ENCODE data around the gene KRT10. TPM values are rescaled to one million over a fixed set of nuclear protein-coding genes. Genes with fewer than 3 reads are reported as not detected.

The KRT10 gene
- total RNA-seq, 1 experiment from 2014 or later = 28.4 TPM

DNA sequence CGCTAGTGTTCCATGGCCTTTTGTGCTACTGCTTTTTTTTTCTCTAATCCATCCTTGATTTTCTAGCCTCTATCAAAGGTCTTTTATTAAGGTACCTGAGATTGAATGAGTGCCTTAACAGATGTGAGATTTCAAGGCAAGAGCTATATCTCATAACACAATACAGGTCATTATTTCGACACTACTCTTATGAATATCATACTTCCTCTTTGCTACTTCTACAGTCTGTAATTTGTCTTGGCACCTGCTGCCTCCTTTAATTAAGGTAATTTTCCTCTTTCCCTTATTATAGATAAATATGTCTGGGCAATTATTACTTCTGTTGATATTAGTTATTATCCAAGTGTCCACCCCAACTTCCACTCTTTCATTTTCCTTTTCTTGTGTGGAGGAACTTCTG lies 27.9 kb downstream of the KRT10 start:
- no peak overlapping the region for H3K4me2 ChIP-seq (ENCODE audit: insufficient read depth, insufficient read length, low read length)
- Mint-ChIP-seq H3K4me3 (no peak overlapping the region), H3K36me3 (ENCODE audit: insufficient read depth in 1 of 3, low read depth in 3 of 3) (no peaks in the 10 kb centered on the region), H3K4me1 (no peaks in the 10 kb centered on the region; a peak in 1 of 4 replicates), H3K27ac (no peak overlapping the region), H3K27me3 (ENCODE audit: low read depth) (peaks cover 24% of the 10 kb centered on the region), H3K9me3 (no peaks in the 10 kb centered on the region)
- H4K91ac ChIP-seq (ENCODE audit: insufficient read length, low read depth, low read length) = no peak overlapping the region
- no peak overlapping the region for H2BK20ac ChIP-seq (ENCODE audit: low read depth, low read length, poor library complexity, severe bottlenecking)
- H3K56ac ChIP-seq (ENCODE audit: insufficient read length, low read depth, low read length) = no peak overlapping the region
- no peak overlapping the region for H4K8ac ChIP-seq (replicated peaks; ENCODE audit: insufficient read length, low read depth, low read length)
- H3T11ph ChIP-seq (ENCODE audit: low read length) = no peak overlapping the region
- no peak overlapping the region for H2BK120ac ChIP-seq (ENCODE audit: low read depth, low read length, poor library complexity, severe bottlenecking)
- H3K79me1 ChIP-seq (ENCODE audit: insufficient read depth, low read depth, low read length, poor library complexity, severe bottlenecking) = no peaks in the 10 kb centered on the region
- H2AFZ ChIP-seq (ENCODE audit: low read length) = no peak overlapping the region
- H3K4me1 ChIP-seq (ENCODE audit: insufficient read depth, low read length) = no peaks in the 10 kb centered on the region
- no peaks in the 10 kb centered on the region for H3K27me3 ChIP-seq (ENCODE audit: insufficient read depth, low read length)
- no peak overlapping the region for H3K9ac ChIP-seq (ENCODE audit: extremely low read depth, insufficient read length, low read length)
- H2BK15ac ChIP-seq (ENCODE audit: low read depth, low read length) = no peak overlapping the region
- no peaks in the 10 kb centered on the region for H3K23me2 ChIP-seq (ENCODE audit: insufficient read length, low read depth, low read length, poor library complexity, severe bottlenecking)
- no CpG with 5 or more reads among the region's 2 CpGs for WGBS (ENCODE audit: extremely low coverage, insufficient read length, low lambda C conversion rate)
- H2AK5ac ChIP-seq (ENCODE audit: insufficient read length, low read length) = no peak overlapping the region
- TF ChIP-seq, protein P1, sequence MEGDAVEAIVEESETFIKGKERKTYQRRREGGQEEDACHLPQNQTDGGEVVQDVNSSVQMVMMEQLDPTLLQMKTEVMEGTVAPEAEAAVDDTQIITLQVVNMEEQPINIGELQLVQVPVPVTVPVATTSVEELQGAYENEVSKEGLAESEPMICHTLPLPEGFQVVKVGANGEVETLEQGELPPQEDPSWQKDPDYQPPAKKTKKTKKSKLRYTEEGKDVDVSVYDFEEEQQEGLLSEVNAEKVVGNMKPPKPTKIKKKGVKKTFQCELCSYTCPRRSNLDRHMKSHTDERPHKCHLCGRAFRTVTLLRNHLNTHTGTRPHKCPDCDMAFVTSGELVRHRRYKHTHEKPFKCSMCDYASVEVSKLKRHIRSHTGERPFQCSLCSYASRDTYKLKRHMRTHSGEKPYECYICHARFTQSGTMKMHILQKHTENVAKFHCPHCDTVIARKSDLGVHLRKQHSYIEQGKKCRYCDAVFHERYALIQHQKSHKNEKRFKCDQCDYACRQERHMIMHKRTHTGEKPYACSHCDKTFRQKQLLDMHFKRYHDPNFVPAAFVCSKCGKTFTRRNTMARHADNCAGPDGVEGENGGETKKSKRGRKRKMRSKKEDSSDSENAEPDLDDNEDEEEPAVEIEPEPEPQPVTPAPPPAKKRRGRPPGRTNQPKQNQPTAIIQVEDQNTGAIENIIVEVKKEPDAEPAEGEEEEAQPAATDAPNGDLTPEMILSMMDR (conservative IDR thresholded peaks at IDR 0.05) = no peak
- H2BK5ac ChIP-seq (ENCODE audit: insufficient read length, low read length) = no peak overlapping the region
- H3K9me3 ChIP-seq (ENCODE audit: control insufficient read depth, low read depth, low read length) = no peaks in the 10 kb centered on the region
- no peaks in the 10 kb centered on the region for H3K79me2 ChIP-seq (ENCODE audit: insufficient read depth, low read length)
- H3K23ac ChIP-seq (ENCODE audit: insufficient read length, low read depth, low read length) = no peak overlapping the region
- H3K4ac ChIP-seq (ENCODE audit: low read depth, low read length) = no peak overlapping the region
- no peak overlapping the region for H4K5ac ChIP-seq (ENCODE audit: insufficient read length, low read depth, low read length)
- H2BK12ac ChIP-seq (ENCODE audit: insufficient read length, low read depth, low read length) = no peak overlapping the region
- H3K18ac ChIP-seq (ENCODE audit: insufficient read length, low read depth, low read length) = no peak overlapping the region
- H3K27ac ChIP-seq (ENCODE audit: insufficient read length, low read depth, low read length) = no peak overlapping the region
- no peak for DNase-seq
- no peaks in the 10 kb centered on the region for H4K20me1 ChIP-seq (ENCODE audit: control insufficient read depth, insufficient read depth, insufficient read length)
- no peak overlapping the region for H3K14ac ChIP-seq (ENCODE audit: insufficient read depth, low read length)

All from H9 (cell line).